Activated effector memory CD4-positive, alpha-beta T cell treated with Interleukin-2 at 50 U/mL for 16 hours (primary cell): Measurements from ENCODE around the gene IFT20.
"Not testable (repeated sequence)": the region's sequence is repeated elsewhere in the genome, so short reads cannot be mapped to it uniquely, and the experiment has no call there.

ENCODE experiments used
- DNase-seq: peaks from one replicate; pipeline ENCODE4 v3.0.0-alpha.2; 2020

Gene IFT20

DNA sequence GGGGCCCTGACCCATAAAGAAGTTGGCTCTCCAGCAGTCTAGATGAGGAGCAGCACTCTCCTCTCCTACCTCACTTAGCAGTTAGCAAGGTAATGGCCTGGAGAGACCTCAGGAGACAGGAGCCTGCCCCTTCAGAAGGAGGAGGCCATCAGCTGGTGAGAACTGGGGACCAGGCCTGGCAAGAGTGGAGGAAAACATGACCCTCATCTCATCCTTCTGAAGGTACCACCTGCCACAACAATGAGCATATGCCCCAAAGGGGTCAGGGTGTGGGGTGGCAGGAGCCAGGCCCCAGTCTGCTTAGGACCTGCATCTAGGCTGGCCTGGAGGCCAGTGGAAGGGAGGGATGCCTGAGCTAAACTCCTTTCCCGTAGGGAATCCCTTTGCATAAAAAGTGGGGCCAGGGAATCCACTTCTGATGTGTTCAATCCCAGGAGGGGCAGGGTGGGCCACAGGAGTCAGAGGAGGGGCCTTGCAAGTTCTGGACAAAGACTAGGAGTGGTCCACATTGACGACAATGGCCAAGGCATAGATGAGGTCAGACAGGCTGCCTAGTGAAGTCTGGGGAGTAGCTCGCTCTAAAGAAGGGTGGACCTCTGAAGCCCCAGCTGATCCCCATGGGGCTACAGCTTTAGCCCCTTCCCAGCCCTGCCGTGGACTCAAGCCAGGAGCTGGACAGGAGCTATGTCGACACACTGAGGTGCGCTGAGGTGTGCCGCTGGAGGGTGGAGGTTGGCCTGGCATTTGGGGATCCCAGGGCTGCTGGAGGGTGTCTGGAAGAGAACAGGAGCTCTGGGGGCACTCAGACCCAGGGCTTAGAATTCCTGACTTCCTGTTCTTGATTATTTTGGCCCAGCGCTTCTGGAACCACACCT, 28.7 kb upstream of the IFT20 start:
- no peak for DNase-seq

DNA sequence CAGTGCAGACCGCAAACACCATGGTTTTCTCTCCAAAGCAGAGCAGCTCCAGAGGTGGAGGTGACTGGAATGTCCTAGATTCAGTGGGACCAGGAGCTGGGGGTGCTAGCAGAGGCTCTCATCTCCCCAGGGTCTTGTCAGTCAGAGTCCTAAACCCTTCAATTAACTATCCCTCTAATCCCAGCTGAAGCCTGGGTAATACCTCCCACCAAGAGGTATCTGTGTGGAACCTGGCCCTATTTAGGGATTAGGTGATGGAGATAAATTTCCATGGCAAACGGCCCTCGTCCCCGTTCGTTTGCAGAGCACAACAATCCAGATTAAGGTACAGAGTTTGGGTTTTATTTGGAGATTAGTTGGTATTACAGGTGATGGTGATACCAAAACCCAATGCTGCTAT, 27.9 kb upstream of the IFT20 start:
- DNase-seq, result no peak

DNA sequence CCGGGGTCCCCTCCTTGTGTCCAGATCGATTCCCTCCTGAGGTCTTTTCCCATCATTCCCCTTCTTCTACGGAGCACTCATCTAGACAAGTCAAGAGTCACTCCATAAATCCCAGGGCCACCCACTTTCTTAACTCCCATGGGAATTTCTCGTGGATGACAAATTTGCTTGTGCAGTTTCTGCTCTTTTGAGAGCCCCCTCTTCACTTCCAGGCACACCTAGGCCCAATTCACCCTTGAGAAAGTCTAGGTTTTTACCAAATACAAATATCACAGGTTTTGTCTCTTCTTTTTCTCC, 22.6 kb upstream of the IFT20 start:
- no peak for DNase-seq

DNA sequence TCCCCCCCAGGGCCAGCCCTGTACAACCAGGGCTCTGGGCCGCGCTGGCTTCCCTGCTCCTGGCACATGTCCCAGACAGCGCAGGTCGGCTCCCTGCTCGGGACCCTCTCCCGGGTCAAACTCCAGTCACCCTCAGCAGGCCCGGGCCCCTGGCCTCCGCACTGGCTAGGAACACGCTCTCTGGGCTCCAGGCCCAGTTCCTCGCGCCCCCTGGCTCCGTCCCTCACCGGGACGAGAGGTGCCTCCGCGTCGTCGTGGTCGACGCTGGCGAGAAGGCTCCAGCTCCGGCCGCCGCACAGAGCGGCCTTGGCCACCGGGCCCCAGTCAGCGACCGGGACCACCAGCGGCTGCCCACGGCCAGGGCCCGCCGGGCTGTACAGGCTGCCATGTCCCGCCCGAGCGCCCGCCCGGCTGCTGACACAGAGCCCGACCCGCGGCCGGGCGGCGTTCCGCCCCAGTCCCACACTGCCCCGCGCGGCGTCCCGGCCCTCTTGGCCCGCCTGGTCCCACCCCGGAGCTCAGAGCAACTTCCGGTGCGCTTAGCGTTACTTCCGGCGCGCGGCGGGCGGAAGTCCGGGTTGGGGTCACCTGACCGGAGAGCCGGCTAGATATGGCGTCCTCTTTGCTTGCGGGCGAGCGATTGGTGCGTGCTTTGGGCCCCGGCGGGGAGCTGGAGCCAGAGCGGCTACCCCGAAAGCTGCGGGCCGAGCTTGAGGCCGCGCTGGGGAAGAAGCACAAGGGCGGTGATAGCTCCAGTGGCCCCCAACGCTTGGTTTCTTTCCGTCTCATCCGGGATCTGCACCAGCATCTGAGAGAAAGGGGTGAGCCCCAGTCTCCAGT, 22.0 kb upstream of the IFT20 start, which contains the start of gene POLDIP2:
Gene POLDIP2 (minus strand): TSS at position 467 of the 840 bp plus-strand sequence. CDS start 79 bp downstream, at position 388.
- peak; percentile 95 for DNase-seq

DNA sequence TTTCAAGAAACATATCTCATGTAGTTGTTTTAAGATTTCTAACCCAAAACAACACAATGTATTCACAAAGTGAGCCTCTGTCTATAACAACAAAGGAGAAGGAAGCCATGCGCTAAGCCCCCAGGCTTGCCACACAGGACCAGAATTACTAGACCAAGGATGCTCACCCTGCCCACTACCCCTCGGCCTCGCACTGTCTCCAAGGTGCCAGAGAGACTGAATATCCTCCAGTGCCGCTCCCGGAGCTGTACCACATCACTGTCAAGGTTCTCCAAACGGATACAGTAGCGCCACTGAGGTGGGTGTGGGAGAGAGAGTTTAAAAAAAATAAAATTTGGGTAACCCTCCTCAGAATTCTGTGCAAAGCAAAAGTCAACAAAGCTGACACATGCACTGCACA, 15.0 kb upstream of the IFT20 start:
- no peak for DNase-seq

DNA sequence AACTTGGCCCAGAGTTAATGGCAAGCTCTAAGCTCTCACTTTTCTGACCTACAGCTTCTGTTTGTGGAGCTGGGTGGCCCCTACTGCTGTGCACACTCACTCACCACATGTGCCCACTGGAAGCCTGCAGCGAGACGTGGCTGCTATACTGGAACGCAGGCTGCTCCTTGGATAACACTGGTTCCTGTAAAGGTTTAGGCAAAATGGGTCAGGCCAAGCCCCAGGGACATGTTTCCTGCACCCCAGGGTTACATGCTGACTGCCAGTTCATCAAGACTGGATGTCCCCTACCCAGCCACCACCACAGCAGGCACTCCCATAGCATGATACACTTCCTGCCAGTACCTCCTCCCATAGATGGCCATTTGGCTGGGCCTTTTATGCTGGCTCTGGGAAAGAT, 13.7 kb upstream of the IFT20 start:
- no peak for DNase-seq

- DNase-seq, result no peak
Observed at GRCh38 chr17:28347261-28347891, 12.1 kb upstream of the IFT20 start.

DNA sequence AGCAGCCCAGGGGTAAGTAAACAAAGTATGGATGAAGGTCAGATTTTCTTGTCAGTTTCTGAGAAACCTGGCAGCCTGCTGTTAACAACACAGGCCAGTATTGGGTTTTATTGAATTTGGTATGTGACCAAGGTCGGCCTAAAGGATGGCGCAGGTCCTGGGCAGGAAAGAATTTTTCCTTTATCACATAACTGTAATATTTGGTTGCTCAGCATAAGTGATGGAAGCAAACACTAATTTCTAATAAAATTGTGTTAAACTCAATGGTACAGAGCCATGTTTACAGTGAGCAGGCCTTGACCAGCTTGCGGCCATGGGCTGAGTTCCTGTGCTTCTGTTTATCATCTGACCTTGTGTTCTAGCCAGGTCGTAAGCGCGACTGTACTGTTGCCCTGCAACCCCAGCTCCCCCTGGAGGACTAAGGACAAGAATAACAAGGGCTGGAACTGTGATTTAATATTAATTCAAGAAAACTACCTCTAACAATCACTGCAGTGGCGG, 11.5 kb upstream of the IFT20 start:
- no peak for DNase-seq

DNA sequence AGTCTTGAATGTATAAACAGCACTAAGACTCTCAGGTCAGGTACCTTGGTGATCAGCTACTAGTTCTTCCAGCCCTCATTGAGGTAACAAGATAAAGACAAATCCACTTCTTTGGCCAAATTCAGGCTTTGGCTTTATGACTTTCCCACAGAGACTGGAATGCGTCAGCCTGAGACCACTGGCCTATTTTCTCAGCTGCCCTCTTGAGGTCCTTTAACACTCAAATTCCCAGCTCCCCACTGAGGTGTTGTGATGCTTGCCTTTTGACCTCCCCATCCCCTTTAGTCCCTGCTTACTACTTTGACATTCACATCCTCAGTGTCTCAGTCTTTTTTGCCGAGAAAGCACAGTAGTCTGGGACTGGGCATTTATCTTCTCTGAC, 10.9 kb upstream of the IFT20 start:
- DNase-seq, result no peak

DNA sequence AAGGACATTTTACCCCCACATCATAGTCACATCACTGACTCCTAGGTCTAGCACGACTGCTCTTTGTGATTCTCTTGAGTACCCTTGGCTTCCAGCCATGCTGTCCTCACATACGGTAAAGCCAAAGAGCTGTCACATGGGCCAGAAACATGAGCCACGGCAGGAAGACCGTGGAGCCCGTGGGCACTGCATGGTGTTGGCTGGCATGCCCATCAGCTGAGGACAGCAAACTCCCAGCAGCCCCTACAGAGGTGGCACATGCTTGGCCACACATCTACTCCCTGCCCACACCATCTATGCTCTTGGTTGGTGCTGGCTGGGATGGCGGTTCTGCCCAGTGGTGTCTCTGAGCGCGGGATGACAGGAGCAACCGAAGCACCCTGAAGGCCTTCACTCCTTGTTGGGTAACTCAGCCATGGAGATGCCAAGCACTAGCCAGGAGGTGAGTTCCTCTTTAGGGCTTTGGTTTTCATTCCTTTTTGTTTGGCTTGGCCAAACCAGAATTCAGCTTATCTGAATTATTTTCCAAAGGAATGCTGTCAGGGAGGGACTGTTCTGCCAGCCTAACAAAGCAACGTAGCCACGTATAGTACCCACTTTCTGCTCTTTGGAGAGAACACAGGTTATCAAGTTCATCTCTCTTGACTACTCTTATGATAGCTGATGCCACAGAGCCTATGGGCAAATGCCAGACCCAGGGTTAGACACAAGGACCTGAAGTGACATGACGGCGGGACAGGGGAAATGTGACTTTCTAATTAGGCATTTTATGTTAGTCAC, 10.3 kb upstream of the IFT20 start:
- no peak for DNase-seq

GRCh38 chr17:28344435-28344901, 9.2 kb upstream of the IFT20 start:
- DNase-seq, result no peak

- no peak for DNase-seq
Observed at GRCh38 chr17:28344011-28344410, 8.7 kb upstream of the IFT20 start.

DNA sequence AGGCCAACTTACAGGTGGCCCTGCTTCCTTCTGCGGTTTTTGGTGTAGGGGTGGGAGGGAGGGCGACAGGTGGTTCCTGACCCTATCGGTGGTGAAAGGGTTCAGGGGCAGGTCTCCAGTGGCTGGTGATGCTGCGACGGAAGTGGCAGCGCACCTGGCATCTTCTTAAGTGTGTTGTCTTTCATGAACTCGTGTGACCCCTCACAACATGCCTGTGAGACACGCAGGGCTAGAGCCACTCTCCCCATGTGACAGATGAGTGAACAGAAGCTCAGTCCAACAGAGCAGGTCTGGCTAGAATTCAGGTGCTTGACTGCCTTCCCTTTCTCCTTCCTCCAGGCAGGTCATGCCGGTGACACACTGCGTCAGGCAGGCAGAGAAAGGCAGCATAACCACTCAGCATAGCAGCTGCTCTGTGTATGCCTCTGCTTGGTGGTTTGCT, 8.2 kb upstream of the IFT20 start:
- no peak for DNase-seq

DNA sequence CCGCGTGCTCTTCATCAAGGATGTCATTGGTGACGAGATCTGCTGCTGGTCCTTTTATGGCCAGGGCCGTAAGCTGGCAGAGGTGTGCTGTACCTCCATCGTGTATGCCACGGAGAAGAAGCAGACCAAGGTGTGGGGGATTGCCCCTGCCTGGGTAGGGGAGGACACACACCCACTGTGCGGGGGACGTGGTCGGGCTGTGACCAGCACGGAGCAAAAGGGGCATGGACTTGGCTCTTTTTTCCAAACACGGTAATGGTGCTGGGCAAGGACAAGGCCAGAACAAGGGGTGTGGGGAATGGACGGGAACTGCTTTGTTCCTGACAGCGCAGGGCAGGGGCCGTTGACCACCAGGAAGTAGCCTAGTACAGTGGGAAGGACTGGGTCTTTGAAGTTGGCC, 7.0 kb upstream of the IFT20 start:
- no peak for DNase-seq

DNA sequence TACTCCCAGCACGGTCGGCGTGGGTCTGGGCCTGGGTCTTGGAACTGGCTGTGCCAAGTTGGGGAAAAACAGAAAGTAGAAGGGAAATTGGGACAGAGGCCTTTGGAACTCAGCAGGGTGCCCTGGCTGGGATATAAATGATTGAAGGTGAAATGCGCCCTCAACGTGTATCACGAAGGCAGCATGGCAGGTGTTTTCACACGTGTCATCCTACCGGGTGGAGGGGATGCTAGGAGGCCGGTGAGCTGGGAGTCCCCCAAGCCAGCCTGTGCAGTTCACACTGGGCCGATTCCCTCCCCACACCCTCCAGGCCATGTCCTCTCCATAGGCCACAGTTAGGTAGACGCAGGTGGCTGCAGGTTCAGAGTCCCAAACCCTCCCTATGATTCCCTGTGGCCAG, 6.2 kb upstream of the IFT20 start:
- DNase-seq, result no peak

- DNase-seq, result no peak
Observed at GRCh38 chr17:28340374-28340773, 5.1 kb upstream of the IFT20 start.

GRCh38 chr17:28339431-28339830, 4.2 kb upstream of the IFT20 start:
- no peak for DNase-seq

- not testable (repeated sequence) for DNase-seq
Observed at GRCh38 chr17:28338769-28339212, 3.5 kb upstream of the IFT20 start.

- DNase-seq, result no peak
Observed at GRCh38 chr17:28338056-28338768, 2.9 kb upstream of the IFT20 start.

GRCh38 chr17:28335959-28336871, 943 bp upstream of the IFT20 start:
- DNase-seq, result no peak
